Panc1 (cell line): Measurements from ENCODE around the gene GADD45A. TPM values are rescaled to one million over a fixed set of nuclear protein-coding genes. Genes with fewer than 3 reads are reported as not detected.

Experiments
- ATAC-seq: fragments of 200-7000 bp; cut with Tn5 transposase; 2 replicates; pipeline ENCODE4 v1.9.1; 2020; ENCODE audit warnings: mild to moderate bottlenecking, moderate library complexity
- BruUV-seq: library from RNA; stranded (reverse); fragments of 400-500 nt; replicated peaks from 2 replicates; lab custom pipeline; 2021; lab: Mats Ljungman, UMichigan
- CTCF ChIA-PET: fragments of 300-600 bp; sonication (Branson Sonifier 250); formaldehyde crosslinking; loops from one replicate; lab custom pipeline; 2022; ENCODE audit warnings: antibody characterized with exemption; lab: Charles Lee
- POLR2A ChIA-PET: fragments of 300-600 bp; sonication (Branson Sonifier 250); formaldehyde crosslinking; loops from one replicate; lab custom pipeline; 2022; ENCODE audit warnings: antibody characterized with exemption; lab: Charles Lee
- DNase-seq: peaks from one replicate; pipeline ENCODE4 v3.0.0-alpha.2; 2010; ENCODE audit warnings: low read depth, low spot score
- H3K27ac ChIP-seq: 2 replicates; pipeline ENCODE4 v1.5.1; 2011; ENCODE audit warnings: mild to moderate bottlenecking, low read length, inconsistent platforms
- H3K27me3 ChIP-seq: fragments of 200-500 bp; sonication (Bioruptor generic); 2 replicates; pipeline ENCODE4 v1.6.0; 2014; ENCODE audit warnings: low read length, inconsistent platforms; ENCODE audit not compliant: control insufficient read depth, insufficient read depth
- H3K36me3 ChIP-seq: fragments of 200-500 bp; sonication (Bioruptor generic); 2 replicates; pipeline ENCODE4 v1.5.1; 2014; ENCODE audit warnings: inconsistent platforms, mild to moderate bottlenecking, low read length, moderate library complexity; ENCODE audit not compliant: control insufficient read depth, insufficient read depth
- H3K4me1 ChIP-seq: 2 replicates; pipeline ENCODE4 v1.5.1; 2011; ENCODE audit warnings: inconsistent platforms, mild to moderate bottlenecking, low read length, moderate library complexity; ENCODE audit not compliant: control insufficient read depth, insufficient read depth
- H3K4me3 ChIP-seq, 2 experiments: 2 replicates each; pipeline ENCODE4 v1.5.1; 2011 to 2012; ENCODE audit warnings: low read depth in 2 of 2, low read length in 2 of 2, mild to moderate bottlenecking in 2 of 2, inconsistent platforms in 1 of 2, moderate library complexity in 1 of 2
- H3K9me3 ChIP-seq: fragments of 200-500 bp; sonication (Bioruptor generic); 2 replicates; pipeline ENCODE4 v1.5.1; 2014; ENCODE audit warnings: low read depth, mild to moderate bottlenecking, inconsistent platforms, low read length, moderate library complexity; ENCODE audit not compliant: control insufficient read depth, insufficient read depth
- POLR2AphosphoS5 ChIP-seq: IDR thresholded peaks from 2 replicates; pipeline ENCODE4 v1.6.1; 2012; ENCODE audit warnings: mild to moderate bottlenecking, low read depth, low read length, moderate library complexity
- SIN3A ChIP-seq: IDR thresholded peaks from 2 replicates; pipeline ENCODE4 v1.6.1; 2012; ENCODE audit warnings: low read depth, mild to moderate bottlenecking, low read length, moderate library complexity, borderline replicate concordance; ENCODE audit not compliant: insufficient read depth
- TCF7L2 ChIP-seq: IDR thresholded peaks from 2 replicates; pipeline ENCODE4 v1.6.1; 2011; ENCODE audit warnings: mild to moderate bottlenecking, low read depth, low read length, inconsistent platforms
- in situ Hi-C: cut with HindIII; loops from 2 replicates; pipeline ENCODE4 v1.10.0; 2016; ENCODE audit warnings: low sequenced_read_pairs, low pct_unique_long_range_greater_than_20kb
- intact Hi-C: fragments of 100-400 bp; cut with micrococcal nuclease; formaldehyde crosslinking; loops from one replicate; pipeline ENCODE4 v1.10.0; 2022; ENCODE audit not compliant: unreplicated experiment
- total RNA-seq: library from RNA; stranded (reverse); gene quantifications from one replicate; pipeline ENCODE4 v1.2.1, GENCODE V29; 2021; ENCODE audit not compliant: unreplicated experiment
- TF ChIP-seq, protein P1 (sequence below): fragments of 450-650 bp; IDR thresholded peaks from 2 replicates; pipeline ENCODE4 v1.5.1; 2017; ENCODE audit warnings: mild to moderate bottlenecking
- TF ChIP-seq, protein P2 (sequence below), 2 experiments: IDR thresholded peaks; 2 replicates each; pipeline ENCODE4 v1.6.1; 2011 to 2012; ENCODE audit warnings: low read depth in 2 of 2, control low read depth in 1 of 2, low read length in 1 of 2, mild to moderate bottlenecking in 1 of 2, moderate library complexity in 1 of 2; ENCODE audit not compliant: insufficient read depth in 1 of 2

Gene GADD45A
- total RNA-seq, 1 experiment from 2014 or later: 106 TPM

DNA sequence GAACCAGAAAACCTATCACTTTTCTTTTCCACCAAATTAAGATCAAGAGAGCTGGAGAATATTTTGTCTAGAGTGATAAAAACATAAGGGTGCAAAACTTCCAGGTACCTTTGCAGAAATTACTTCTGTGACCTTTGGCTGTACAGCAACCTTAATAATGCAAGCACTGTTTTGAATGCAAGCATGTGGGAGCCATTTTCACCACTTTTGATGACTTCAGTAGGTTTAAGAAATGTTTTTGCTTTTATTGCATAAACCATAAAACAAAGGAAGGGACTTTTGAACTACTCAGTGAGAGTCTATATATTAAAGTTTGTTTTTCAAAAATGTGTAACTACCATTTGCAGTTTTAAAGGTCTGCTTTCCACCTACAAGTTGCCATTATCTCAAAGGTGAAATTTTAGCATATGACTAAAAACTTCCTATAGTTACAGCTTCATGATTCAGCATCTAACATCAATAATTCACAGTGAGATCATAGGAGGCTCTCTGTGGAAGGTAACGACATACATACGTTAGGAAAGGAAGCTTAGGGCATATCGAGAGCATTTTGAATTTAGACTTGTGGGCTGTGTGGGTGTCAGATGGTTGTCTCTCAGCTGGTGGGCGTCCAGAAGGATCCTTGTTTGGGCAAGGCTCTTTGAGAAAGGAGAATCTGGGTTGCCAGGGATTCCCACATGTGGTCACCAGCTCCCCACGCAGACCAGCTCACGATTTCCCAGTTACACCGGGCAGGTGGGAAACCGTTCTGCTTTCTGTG lies 1.1 kb upstream of the GADD45A start:
- TF ChIP-seq TCF7L2: no peak
- no peak for TF ChIP-seq SIN3A
- TF ChIP-seq, protein P1, sequence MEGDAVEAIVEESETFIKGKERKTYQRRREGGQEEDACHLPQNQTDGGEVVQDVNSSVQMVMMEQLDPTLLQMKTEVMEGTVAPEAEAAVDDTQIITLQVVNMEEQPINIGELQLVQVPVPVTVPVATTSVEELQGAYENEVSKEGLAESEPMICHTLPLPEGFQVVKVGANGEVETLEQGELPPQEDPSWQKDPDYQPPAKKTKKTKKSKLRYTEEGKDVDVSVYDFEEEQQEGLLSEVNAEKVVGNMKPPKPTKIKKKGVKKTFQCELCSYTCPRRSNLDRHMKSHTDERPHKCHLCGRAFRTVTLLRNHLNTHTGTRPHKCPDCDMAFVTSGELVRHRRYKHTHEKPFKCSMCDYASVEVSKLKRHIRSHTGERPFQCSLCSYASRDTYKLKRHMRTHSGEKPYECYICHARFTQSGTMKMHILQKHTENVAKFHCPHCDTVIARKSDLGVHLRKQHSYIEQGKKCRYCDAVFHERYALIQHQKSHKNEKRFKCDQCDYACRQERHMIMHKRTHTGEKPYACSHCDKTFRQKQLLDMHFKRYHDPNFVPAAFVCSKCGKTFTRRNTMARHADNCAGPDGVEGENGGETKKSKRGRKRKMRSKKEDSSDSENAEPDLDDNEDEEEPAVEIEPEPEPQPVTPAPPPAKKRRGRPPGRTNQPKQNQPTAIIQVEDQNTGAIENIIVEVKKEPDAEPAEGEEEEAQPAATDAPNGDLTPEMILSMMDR: no peak
- TF ChIP-seq, protein P2, sequence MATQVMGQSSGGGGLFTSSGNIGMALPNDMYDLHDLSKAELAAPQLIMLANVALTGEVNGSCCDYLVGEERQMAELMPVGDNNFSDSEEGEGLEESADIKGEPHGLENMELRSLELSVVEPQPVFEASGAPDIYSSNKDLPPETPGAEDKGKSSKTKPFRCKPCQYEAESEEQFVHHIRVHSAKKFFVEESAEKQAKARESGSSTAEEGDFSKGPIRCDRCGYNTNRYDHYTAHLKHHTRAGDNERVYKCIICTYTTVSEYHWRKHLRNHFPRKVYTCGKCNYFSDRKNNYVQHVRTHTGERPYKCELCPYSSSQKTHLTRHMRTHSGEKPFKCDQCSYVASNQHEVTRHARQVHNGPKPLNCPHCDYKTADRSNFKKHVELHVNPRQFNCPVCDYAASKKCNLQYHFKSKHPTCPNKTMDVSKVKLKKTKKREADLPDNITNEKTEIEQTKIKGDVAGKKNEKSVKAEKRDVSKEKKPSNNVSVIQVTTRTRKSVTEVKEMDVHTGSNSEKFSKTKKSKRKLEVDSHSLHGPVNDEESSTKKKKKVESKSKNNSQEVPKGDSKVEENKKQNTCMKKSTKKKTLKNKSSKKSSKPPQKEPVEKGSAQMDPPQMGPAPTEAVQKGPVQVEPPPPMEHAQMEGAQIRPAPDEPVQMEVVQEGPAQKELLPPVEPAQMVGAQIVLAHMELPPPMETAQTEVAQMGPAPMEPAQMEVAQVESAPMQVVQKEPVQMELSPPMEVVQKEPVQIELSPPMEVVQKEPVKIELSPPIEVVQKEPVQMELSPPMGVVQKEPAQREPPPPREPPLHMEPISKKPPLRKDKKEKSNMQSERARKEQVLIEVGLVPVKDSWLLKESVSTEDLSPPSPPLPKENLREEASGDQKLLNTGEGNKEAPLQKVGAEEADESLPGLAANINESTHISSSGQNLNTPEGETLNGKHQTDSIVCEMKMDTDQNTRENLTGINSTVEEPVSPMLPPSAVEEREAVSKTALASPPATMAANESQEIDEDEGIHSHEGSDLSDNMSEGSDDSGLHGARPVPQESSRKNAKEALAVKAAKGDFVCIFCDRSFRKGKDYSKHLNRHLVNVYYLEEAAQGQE (IDR thresholded peaks at IDR 0.05; ENCODE audit: insufficient read depth in 1 of 2, low read depth in 2 of 2, low read length in 1 of 2): no peak
- TF ChIP-seq POLR2AphosphoS5: no peak

DNA sequence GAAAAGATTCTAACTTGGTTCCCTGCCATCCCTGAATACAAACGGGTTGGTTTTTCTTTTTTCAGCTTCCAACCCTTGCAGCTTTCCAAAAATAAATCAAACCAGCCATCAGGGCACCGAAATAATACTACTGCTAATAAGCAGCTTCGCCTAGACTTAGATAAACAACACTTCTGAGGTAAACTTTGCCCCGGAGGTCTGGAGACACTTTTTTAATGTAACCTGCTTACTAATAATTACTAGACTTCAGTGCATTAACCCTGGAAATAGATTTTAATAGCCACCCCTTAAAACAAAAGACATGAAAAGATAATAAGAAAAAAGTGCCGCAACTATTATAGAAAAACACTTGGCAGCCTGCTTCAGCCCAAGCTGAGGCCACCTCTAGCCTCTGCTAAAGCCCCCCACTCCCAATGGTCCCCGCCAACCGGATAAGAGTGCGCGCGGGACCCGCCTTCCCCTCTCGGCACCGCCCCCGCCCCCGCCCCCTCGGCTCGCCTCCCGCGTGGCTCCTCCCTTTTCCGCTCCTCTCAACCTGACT lies 405 bp upstream of the GADD45A start:
- TF ChIP-seq SIN3A: no peak
- TF ChIP-seq, protein P1: no peak
- no peak for TF ChIP-seq POLR2AphosphoS5
- TF ChIP-seq, protein P2 (IDR thresholded peaks at IDR 0.05; ENCODE audit: insufficient read depth in 1 of 2, low read depth in 2 of 2, low read length in 1 of 2): no peak
- no peak for TF ChIP-seq TCF7L2
- H3K36me3 ChIP-seq: peaks cover 21% of the 10 kb centered on the region
- H3K27me3 ChIP-seq: no peaks in the 10 kb centered on the region
- TSS peak; percentile 99 for BruUV-seq
- ATAC-seq: no peak
- peak overlapping the region; percentile 48 to 95 for H3K4me3 ChIP-seq
- in situ Hi-C loops: no loop called here
- intact Hi-C loops: loop anchor here (1.0 to 10.0 kb wide), 4 partner anchors 37 to 150 kb away; no protein-coding TSS in a partner anchor
- peaks cover 36% of the 10 kb centered on the region for H3K4me1 ChIP-seq
- no peaks in the 10 kb centered on the region for H3K9me3 ChIP-seq
- no peak for DNase-seq
- CTCF ChIA-PET: interaction anchor here (0.6 to 1.9 kb wide), 4 partner anchors 12 to 123 kb away, joined by 4 to 9 read pairs (median 4); no protein-coding TSS in a partner anchor
- POLR2A ChIA-PET: interaction anchor here (0.6 to 1.9 kb wide), 12 partner anchors 12 to 183 kb away, joined by 3 to 19 read pairs (median 4); no protein-coding TSS in a partner anchor
- H3K27ac ChIP-seq: peak overlapping the region; percentile 98

More for the DNA sequence above, 1.1 kb upstream of the GADD45A start:
- ChIA-PET CTCF (interaction anchor here (0.5 to 1.9 kb wide), 3 partner anchors 10 to 122 kb away, joined by 3 to 9 read pairs (median 5); no protein-coding TSS in a partner anchor), POLR2A (interaction anchor here (1.1 to 1.9 kb wide), 3 partner anchors 16 to 113 kb away, joined by 4 to 9 read pairs (median 9); no protein-coding TSS in a partner anchor)
- ATAC-seq (no peak), DNase-seq (no peak)
- Histone ChIP-seq H3K27me3 (no peaks in the 10 kb centered on the region), H3K9me3 (no peaks in the 10 kb centered on the region), H3K27ac (peak overlapping the region; percentile 98), H3K36me3 (peaks cover 21% of the 10 kb centered on the region), H3K4me1 (peaks cover 32% of the 10 kb centered on the region), H3K4me3 (peak overlapping the region; percentile 48 to 95)
- intact Hi-C loops: loop anchor here (5.0 to 10.0 kb wide), 2 partner anchors 37 to 149 kb away; no protein-coding TSS in a partner anchor
- BruUV-seq: no TSS peak
- in situ Hi-C loops: no loop called here
